HG02852 (cell line): ENCODE data around the gene TMA16.
"Not testable (repeated sequence)": the region's sequence is repeated elsewhere in the genome, so short reads cannot be mapped to it uniquely, and the experiment has no call there.

Source experiments
- ATAC-seq: cut with Tn5 transposase; IDR thresholded peaks from one replicate; pipeline ENCODE4 v1.9.1; 2021; ENCODE audit warnings: mild to moderate bottlenecking, moderate library complexity; ENCODE audit not compliant: unreplicated experiment

Gene TMA16

DNA sequence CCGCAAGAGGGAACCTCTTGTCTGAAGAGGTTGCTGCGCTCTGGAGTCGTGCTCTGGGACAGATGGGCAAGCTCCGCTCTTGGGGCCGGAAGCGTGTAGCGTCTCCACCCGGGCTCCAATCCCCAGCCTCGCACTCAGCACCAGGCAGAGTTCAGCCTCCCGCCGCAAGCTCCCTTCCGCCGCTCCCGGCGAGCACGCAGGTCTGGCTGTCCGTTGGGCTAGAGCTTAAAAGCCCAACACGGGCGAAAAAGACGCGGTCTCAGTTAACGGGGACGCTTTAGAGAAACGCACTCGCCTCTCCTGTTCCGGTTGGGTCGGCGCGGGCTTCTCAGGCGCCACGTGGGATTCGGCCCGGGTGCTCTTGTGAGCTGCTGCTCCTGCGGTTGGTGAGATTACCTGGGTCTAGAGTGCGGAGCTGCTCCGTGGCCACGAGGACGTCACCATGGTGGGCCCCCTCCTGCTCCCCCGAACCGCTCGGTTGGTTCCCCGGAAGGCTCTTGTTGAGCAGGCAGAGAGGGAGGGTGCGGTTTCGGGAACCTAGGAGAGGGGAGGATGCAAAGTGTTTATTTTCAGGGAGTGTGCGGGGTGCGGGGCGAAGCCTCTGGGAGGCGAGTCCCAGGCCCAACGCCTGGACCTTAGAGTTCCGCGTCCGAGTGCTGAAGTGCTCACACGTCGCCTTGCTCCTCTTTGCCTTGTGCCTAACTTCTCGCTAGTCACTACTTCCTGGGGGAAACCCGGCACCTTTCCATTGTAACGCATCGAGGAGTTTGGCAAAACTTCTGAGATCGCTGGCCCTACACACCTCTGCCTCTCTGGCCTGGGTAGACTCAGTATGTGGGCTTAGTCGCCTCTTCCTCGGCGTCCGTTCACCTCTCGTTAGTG lies at the start of gene TMA16:
TMA16 (plus strand) TSS at position 331 of the 882 bp plus-strand sequence; CDS start at position 443, 112 bp downstream.
- peak; percentile 86 for ATAC-seq

DNA sequence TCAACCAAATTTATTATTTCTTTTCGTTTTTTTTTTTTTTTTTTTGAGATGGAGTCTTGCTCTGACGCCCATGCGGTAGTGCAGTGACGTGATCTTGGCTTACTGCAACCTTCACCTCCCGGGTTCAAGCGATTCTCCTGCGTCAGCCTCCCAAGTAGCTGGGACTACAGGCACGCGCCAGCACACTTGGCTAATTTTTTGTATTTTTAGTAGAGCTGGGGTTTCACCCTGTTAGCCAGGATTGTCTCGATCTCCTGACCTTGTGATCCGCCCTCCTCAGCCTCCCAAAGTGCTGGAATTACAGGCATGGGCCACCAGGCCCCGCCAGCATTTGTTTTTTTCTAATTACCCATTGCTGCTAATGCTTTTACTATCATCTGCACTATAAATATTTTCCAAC lies 47.5 kb upstream of the TMA16 start:
- not testable (repeated sequence) for ATAC-seq

DNA sequence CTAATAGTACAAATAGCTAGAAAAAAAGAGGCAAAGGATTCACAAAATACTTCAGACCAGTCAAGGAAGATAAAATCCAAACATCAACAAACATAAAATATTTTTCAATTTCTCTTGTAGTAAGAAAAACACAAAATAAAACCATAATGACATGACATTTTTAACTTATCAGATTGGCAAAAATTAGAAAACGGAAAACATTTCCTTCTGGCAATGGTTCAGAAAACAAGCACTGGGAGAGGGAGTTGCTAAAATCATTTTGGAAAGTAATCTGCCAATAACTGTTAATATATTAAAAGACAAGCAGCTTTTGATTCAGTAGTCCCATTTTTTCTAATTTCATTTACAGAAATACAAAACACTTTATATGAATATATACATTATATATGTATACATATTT lies 47.0 kb upstream of the TMA16 start:
- no peak for ATAC-seq

DNA sequence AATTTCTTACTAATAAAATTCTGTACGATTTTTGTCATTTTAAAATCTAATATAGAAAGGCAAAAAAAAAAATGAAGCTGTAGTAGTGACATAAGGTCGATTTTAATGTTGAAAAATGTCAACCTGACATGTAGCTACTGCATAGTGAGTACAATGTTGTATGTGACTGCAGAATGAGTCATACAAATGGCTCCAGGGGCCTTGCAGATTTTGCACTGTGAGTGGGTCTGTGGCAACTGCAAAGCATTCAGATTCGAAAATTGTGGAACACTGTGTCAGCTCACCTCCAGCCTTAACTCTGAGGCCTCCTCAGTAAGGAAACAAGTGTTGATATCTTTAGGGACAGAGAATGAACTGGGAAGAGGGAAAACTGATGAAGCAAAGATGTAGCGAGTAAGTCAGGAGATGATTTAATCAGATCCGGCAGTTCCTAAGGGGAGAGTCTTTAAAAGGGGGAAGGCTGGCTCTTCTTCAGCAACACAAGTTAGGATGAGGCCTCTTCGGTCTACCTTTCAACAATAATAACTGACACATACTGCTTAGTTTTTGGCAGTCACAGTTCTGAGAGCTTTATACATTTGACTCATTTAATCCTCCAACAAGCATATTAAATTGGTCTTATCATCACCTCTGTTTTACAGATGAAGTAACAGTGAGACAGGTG lies 45.8 kb upstream of the TMA16 start:
- no peak for ATAC-seq

DNA sequence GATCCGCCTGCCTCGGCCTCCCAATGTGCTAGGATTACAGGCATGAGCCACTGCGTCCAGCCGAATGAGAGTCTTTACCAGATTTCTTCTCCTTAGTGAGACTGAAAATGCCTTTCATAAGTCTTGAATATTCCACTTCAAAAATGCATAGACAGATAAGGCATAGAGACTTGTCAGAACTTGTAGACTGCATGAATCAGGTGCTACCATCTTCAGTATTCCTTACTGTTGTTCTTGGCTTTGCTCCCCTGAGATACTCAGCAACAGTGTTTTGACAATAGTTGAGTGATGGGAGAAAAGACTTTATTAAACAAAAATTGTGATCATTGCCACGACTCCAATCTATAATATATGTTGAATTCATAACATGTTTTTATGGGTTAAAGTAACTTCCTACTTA lies 31.9 kb upstream of the TMA16 start:
- no peak for ATAC-seq

DNA sequence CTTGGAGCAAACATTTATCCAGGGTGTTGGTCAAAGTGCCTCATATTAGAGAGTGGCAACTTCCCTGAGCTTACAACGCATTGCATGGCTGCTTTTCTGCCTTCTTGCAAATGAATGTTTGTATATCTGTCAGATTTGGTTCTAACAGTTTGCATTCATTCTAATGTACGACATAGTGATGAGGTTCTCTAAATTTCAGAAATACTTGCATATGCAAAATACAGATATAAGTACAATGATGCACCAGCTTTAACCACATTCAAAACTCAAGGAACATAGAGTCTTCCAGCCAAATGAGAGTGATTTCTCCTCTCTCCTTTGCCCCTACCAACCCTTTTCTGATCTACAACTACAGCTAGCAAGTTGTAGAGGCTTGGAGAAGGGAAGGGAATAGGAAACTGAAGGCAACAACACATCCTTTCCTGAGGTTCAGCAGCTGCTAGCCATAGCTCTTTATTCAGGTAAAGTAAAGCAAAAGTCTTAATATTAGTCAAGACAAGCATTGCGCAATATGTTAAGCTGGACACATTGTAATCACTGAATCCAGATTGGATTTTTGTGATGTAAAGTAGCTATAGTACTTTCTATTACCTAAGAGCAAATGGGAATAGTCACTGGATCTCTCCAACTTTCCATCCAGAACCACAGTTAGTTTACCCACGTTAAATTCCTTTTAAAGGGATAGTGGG lies 27.3 kb upstream of the TMA16 start:
- ATAC-seq, result no peak

DNA sequence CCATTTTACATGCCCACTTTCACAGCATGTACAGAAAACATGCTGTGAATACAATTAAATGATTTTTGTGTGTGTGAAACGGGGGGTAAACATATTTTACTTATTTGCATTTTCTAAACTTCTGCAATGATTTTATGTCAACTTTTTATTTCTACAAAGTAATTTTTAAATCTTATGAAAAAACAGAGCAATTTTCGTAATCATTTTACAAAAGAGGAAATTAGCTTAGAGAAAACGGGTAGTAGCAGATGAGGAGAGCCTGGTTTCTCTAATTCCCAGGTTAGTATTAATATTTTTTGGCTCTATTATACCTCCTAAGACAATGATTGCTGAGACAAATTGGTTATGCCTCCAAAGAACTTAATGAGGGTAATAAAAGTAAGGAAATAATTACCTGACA lies 24.1 kb upstream of the TMA16 start:
- no peak for ATAC-seq

DNA sequence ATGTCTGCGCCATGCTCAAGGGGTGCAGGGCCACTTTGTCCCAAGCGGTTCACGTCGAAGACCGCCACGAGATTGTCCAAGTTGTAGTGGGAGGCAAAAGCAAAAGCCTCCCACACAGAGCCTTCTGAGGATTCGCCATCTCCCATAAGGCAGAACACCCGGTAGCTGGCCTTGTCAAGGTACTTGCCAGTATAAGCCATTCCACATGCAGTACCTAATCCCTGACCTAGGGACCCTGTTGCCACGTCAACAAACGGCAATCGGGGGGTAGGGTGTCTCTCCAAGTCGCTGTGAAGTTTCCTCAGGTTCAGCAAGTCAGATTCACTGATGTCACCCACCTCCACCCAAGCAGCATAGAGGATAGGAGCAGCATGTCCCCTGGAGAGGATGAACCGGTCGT lies 21.4 kb upstream of the TMA16 start:
- ATAC-seq, result no peak

DNA sequence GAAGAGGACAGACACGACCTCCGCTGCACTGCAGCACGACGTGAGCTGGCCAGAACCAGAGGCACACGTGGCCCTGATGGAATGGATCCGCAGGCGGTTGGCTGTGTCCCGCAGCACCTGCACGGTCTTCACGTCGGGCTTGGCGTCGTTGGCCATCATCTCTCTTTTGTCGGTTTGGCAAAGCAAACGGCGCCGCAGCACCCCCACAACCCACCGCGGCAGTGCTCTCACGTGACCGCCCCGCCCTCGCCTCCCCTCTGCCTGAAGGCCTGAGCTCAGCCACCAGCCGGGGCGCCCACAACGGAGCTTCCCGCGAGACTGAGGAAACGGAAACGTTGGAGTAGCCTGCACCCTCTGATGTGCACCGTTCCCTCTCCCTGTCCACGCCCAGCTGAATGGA lies 20.9 kb upstream of the TMA16 start, which contains the start of gene TKTL2:
TKTL2 (minus strand) TSS at position 179 of the 400 bp plus-strand sequence; CDS start at position 159, 20 bp downstream.
- no peak for ATAC-seq

DNA sequence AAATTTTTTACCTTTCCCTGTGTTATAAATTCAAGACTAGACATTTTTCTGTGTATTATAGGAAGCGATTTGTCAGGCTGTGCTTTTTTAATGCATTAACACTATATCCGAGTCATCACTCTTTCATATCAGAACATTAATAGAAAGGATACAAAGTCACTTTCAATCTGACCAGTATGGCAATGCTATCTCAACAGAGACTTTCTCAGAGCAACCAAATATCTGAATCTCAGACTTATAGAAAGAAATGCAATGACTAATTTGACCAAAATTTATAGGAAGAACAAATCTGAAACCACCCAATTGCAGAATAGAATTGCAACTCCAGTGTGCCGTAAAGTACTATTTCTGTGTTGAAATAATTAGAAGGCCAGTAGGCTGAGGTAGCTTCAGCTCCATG lies 20.5 kb upstream of the TMA16 start:
- no peak for ATAC-seq

DNA sequence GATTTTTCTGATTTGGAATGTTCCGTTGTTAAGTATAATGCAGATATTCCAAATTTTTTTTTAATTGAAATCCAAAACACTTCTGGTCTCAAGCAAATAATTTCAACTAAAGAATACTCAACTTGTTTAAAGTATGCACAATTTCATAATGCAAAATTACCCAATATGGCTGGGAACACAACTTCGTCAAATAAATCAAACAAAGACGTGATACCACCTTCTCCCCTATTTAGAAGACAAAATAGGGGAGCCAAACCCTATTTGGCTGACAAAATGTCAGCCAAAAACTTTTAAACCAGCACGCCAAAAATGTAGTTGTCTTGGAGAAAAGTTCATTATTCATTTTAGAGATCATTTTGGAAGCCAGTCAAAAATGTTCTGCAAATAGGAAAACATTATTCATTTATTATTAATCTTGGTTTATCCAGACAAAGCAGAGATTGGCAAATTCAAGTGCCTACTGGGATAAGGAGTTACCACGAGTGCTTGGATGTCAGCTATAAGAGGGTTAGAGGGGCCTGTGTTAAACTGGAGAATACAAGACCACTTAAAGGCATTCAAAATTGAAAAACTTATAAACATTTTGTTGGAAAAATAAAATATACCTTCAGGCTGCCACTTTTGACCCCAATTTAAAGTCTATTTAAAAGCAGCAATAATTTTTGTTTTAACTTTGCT lies 17.6 kb upstream of the TMA16 start:
- ATAC-seq, result no peak

DNA sequence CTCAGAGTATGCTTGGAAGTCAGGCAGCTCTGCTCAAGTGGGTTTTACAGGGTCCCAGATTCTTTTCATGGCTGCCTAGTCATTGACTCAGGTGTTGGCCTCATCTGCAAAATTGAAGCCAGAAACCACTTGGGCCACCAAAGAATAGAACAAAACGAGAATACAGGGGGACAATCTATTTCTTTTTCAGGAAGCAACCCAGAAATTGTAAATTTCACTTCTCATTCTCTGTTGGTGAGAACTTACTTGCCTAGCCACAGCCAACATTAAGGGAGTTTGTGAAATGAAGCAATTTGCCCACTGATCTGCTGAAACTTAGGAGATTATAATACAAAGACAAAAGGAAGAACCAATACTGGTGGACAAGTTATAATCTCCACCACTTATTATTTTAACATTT lies 12.3 kb upstream of the TMA16 start:
- ATAC-seq, result peak; percentile 74

DNA sequence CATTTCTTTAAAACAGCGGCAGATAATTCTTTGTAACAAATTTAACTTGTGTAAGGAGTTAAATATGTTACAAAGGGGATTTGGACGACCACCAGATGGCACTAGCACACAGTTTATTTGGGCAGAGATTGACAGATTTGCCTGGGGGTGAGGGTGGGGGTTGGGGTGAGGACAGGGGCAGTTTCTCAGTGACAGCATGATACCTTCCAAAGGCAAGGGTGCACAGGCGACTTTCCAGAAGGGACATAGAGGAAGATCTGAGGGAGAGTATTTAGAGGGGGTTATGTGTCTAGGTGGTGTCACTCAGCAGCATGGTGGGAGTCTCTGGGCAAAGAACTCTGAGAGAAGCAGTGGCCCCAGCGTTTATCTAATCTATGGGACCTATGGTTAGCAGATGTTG lies 9.6 kb upstream of the TMA16 start:
- peak; percentile 35 for ATAC-seq

DNA sequence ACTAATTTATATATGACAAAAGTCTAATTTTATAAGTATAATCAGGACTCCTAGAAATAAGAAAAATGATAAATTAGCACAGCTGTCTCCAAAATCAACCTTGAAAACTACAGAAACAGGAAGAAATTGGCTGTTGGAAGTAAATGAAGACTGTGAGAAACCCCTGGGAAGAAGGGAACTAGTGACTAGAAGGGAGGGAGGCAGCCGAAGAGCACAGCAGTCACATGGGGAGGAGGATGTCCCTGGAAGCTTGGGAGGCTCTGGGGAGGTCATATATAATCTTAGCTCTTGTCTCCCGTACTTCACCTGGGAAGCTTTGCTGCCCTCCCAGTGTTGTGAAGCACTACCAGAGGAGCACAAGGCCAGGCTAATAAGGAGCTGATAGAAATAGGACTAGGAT lies 8.9 kb upstream of the TMA16 start:
- no peak for ATAC-seq

DNA sequence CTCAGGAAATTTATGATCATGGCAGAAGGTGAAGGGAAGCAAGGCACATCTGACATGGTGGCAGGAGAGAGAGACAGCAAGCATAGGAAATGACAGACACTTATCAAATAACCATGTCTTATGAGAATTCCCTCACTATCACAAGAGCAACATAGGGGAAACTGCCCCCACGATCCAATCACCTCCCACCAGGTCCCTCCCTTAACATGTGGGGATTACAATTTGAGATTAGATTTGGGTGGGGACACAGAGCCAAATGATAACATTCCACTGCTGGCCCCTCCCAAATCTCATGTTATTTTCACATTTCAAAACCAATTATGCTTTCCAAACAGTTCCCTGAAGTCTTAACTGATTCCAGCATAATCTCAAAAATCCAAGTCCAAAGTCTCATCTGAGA lies 8.2 kb upstream of the TMA16 start:
- ATAC-seq, result no peak

DNA sequence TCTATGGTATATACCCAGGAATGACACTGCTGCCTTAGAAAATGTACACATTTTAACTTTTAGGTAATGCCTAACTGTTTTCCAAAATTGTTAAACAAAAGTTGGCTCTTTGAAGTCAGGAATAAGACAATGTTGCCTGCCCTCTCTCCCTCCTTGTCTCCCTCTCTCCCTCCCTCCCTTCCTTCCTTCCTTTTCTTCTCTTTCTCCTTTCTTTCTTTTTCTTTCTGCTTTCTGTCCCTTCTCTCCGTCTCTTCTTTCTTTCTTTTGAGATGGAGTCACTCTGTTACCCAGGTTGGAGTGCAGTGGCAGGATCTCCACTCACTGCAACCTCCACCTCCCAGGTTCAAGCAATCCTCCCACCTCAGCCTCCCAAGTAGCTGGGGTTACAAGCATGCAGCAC lies 4.6 kb upstream of the TMA16 start:
- no peak for ATAC-seq

DNA sequence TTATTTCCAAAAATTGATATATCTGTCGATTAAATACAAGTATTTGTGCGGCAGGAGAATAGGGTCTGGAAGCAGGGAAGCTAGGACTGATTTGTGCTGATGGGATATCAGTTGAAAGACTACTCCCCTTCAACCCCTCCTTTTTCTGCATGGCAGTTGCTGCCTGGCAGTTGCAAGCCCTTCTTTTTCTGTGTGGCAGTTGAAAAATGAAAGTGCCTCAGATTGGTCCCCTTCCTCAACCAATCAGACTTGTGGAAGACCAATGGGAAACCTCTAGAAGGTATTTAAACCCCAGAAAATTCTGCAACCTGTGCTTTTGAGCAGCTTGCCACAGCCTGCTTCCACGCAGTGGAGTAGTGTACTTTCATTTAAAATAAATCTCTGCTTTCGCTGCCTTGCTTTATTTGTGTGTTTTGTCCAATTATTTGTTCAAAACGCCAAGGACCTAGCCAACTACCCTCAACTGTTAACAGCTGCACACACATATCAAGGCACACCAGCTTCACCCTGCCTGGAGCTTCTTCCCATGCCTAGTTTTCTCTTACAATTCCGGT lies 1.5 kb upstream of the TMA16 start:
- no peak for ATAC-seq

DNA sequence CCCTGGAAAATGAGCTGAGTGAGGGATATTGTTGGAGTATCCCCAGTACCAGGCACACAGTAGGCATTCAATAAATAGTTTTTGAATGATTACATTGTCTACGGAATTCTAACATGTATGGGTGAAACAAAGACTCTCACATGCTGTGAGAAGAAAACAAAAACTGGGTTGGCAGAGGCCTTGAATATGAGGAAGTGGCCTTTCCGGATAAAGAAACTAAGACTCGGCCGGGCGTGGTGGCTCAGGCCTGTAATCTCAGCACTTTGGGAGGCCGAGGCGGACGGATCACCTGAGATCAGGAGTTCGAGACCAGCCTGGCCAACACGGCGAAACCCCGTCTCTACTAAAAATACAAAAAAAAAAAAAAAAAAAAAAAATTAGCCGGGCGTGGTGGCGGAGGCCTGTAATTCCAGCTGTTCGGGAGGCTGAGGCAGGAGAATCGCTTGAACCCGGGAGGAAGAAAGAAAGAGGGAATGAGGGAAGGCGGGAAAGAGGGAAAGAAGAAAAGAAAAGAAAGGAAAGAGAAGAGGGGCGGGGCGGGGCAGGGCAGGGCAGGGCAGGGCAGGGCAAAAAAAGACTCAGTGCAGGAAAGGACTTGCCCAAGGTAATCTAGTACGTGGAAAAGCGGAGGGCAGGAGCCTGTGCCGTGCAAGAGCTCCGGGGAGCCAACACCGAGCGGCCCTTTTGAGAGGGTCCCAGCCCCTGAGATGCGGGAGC lies 689 bp upstream of the TMA16 start:
- ATAC-seq, result peak; percentile 14

DNA sequence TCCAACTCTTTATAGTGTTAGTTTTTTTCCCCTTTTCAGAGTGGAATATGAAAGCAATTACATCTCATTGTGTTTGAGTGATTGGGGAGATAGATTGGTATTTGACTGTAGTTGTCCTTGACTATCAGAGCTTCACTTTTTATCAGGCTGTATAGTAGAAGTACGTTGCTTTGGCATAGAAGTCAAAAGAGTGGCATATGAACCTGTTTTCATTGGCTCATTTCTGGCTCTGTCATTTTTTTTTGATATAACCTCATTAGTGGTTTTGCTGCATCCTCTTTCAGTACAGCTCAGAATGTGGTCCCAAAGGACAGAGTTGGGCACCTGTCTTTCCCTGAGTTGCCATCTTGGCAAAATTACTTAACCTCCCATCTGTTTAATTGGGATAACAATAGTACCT lies 1.4 kb downstream of the TMA16 start:
- ATAC-seq, result no peak

DNA sequence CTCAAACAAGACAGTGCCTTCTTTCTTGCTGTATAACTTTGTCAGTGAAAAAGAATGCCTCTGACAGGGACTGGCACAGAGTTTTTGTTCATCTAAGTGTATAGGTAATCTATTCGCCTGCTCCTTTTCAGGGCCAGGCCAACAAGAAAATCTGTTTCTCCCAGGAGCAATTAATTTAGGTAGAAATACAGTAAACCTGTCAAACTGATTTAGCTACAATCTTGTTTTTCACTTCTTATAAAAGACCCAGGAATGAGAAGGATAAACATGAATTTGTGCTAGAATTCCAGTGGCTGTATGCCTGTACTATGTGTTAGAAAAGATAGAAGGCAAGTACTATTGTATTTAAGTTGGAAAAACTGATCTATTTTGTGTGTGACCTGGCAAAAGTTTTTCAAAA lies 6.1 kb downstream of the TMA16 start:
- no peak for ATAC-seq
